ENCODE data around the gene UBE2E2.

DNA sequence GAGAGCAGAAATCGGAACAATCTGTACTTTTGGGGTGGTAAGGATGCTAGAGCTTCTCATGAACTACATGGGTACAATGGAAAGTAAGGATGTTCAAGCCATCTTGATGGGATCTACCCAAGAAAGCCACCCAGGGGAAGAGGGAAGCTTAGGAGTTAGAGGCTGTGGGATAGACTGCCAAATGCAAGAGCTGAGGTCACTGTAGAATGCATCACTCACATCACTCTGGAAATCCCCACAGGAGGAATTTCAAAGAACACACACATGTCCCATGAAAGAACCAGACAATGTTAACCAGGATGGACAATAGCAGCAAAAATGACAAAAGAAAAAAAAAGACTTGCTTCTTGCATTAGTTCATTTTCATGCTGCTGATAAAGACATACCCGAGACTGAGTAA lies 32.8 kb upstream of the UBE2E2 start:
- TF ChIP-seq, protein P1, sequence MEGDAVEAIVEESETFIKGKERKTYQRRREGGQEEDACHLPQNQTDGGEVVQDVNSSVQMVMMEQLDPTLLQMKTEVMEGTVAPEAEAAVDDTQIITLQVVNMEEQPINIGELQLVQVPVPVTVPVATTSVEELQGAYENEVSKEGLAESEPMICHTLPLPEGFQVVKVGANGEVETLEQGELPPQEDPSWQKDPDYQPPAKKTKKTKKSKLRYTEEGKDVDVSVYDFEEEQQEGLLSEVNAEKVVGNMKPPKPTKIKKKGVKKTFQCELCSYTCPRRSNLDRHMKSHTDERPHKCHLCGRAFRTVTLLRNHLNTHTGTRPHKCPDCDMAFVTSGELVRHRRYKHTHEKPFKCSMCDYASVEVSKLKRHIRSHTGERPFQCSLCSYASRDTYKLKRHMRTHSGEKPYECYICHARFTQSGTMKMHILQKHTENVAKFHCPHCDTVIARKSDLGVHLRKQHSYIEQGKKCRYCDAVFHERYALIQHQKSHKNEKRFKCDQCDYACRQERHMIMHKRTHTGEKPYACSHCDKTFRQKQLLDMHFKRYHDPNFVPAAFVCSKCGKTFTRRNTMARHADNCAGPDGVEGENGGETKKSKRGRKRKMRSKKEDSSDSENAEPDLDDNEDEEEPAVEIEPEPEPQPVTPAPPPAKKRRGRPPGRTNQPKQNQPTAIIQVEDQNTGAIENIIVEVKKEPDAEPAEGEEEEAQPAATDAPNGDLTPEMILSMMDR (IDR thresholded peaks at IDR 0.05) = no peak
- TF ChIP-seq POLR2A (IDR thresholded peaks at IDR 0.05) = no peak

Data from esophagus squamous epithelium (tissue), 4 donors.